CD1c-positive myeloid dendritic cell (primary cell): Measurements from ENCODE around the gene SLC4A1AP.

Experiments
- DNase-seq: peaks from one replicate; pipeline ENCODE4 v3.0.0-alpha.2; 2016; ENCODE audit errors: extremely low spot score

The SLC4A1AP gene

DNA sequence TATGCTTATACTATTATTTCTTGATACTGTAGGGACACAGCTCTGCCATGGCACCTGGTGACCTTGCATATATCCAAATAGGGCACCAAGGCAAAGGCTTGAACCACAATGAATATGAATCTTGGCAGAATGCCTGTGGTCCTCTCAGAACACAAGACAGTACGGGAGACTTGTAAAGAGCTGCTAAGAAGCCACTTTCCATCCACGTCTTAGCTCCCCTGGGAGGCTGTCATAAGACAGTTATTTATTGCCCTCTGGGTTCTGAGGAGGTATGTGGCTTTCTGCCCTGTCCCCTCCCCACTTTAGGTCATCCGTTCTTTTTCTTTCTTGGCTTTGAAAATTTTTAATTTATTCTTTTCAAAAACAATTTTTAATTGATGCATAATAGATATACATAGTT is 78.0 kb downstream of the SLC4A1AP start:
- no peak for DNase-seq

GRCh38 chr2:27742571-27742970 is 78.9 kb downstream of the SLC4A1AP start:
- DNase-seq = no peak
